ENCODE data around the gene DLEC1.

The DLEC1 gene

DNA sequence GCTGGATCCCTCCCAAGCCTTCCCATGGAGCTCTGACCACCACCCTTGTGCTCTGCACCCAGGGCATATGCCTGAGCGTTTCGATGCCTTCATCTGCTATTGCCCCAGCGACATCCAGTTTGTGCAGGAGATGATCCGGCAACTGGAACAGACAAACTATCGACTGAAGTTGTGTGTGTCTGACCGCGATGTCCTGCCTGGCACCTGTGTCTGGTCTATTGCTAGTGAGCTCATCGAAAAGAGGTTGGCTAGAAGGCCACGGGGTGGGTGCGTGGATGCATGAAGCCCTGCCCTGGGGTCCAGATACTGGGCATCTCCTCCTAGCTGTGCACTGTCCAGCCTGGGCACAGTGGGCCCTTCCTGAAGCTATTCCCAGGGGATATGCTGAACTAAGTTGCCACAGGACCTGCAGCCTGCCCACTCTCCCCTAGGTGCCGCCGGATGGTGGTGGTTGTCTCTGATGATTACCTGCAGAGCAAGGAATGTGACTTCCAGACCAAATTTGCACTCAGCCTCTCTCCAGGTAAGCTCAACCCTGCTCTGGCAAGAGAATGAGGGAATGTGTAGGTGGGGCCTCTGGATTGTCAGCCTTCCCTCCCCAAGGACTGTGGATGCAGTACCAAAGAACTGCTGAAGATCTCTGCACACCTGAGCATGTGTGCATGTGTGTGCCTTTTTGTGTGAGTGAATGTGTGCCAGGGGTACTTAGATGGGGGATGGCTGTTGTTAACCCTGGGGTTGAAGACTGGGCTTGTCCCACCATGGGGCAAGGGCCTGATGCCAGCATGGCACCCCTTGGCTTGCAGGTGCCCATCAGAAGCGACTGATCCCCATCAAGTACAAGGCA lies 101.5 kb downstream of the DLEC1 start:
- Histone ChIP-seq H4K20me1 (ENCODE audit: low read depth, low read length) (no peaks in the 10 kb centered on the region), H3K27ac (ENCODE audit: low read depth, low read length) (no peak overlapping the region), H3K9ac (ENCODE audit: low read length) (no peak overlapping the region), H3K9me3 (ENCODE audit: insufficient read depth, low read length) (no peaks in the 10 kb centered on the region), H3K4me2 (ENCODE audit: low read depth, low read length, poor library complexity, severe bottlenecking) (no peak overlapping the region), H2AFZ (ENCODE audit: low read depth, low read length, severe bottlenecking) (no peak overlapping the region), H3K79me2 (ENCODE audit: insufficient read depth, low read length) (peaks cover 15% of the 10 kb centered on the region), H3K27me3 (ENCODE audit: low read length) (no peaks in the 10 kb centered on the region), H3K9me2 (replicated peaks; ENCODE audit: insufficient read depth, low read length) (no peaks in the 10 kb centered on the region), H3F3A (ENCODE audit: insufficient read depth) (no peaks in the 10 kb centered on the region), H3K36me3 (ENCODE audit: low read length) (no peaks in the 10 kb centered on the region), H3K4me3 (ENCODE audit: insufficient read depth, low read length, poor library complexity, severe bottlenecking) (no peak overlapping the region)
- TF ChIP-seq EZH2phosphoT487 (conservative IDR thresholded peaks at IDR 0.05; ENCODE audit: low read length): no peak
- TF ChIP-seq, protein P1, sequence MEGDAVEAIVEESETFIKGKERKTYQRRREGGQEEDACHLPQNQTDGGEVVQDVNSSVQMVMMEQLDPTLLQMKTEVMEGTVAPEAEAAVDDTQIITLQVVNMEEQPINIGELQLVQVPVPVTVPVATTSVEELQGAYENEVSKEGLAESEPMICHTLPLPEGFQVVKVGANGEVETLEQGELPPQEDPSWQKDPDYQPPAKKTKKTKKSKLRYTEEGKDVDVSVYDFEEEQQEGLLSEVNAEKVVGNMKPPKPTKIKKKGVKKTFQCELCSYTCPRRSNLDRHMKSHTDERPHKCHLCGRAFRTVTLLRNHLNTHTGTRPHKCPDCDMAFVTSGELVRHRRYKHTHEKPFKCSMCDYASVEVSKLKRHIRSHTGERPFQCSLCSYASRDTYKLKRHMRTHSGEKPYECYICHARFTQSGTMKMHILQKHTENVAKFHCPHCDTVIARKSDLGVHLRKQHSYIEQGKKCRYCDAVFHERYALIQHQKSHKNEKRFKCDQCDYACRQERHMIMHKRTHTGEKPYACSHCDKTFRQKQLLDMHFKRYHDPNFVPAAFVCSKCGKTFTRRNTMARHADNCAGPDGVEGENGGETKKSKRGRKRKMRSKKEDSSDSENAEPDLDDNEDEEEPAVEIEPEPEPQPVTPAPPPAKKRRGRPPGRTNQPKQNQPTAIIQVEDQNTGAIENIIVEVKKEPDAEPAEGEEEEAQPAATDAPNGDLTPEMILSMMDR (IDR thresholded peaks at IDR 0.05; ENCODE audit: insufficient read depth, low read length, poor library complexity, severe bottlenecking): no peak

DNA sequence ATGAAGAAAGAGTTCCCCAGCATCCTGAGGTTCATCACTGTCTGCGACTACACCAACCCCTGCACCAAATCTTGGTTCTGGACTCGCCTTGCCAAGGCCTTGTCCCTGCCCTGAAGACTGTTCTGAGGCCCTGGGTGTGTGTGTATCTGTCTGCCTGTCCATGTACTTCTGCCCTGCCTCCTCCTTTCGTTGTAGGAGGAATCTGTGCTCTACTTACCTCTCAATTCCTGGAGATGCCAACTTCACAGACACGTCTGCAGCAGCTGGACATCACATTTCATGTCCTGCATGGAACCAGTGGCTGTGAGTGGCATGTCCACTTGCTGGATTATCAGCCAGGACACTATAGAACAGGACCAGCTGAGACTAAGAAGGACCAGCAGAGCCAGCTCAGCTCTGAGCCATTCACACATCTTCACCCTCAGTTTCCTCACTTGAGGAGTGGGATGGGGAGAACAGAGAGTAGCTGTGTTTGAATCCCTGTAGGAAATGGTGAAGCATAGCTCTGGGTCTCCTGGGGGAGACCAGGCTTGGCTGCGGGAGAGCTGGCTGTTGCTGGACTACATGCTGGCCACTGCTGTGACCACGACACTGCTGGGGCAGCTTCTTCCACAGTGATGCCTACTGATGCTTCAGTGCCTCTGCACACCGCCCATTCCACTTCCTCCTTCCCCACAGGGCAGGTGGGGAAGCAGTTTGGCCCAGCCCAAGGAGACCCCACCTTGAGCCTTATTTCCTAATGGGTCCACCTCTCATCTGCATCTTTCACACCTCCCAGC lies 102.4 kb downstream of the DLEC1 start:
- Histone ChIP-seq H3K9me3 (ENCODE audit: insufficient read depth, low read length) (0 out of 2 replicates have a peak, but pooled peaks cover 4% of the 10 kb centered on the region), H3K27ac (ENCODE audit: low read depth, low read length) (no peak overlapping the region), H3K9ac (ENCODE audit: low read length) (no peak overlapping the region), H3K36me3 (ENCODE audit: low read length) (no peaks in the 10 kb centered on the region), H3K27me3 (ENCODE audit: low read length) (no peaks in the 10 kb centered on the region), H3K4me3 (ENCODE audit: insufficient read depth, low read length, poor library complexity, severe bottlenecking) (no peak overlapping the region), H3K9me2 (replicated peaks; ENCODE audit: insufficient read depth, low read length) (no peaks in the 10 kb centered on the region), H4K20me1 (ENCODE audit: low read depth, low read length) (no peaks in the 10 kb centered on the region), H3F3A (ENCODE audit: insufficient read depth) (no peaks in the 10 kb centered on the region), H3K4me2 (ENCODE audit: low read depth, low read length, poor library complexity, severe bottlenecking) (no peak overlapping the region), H2AFZ (ENCODE audit: low read depth, low read length, severe bottlenecking) (no peak overlapping the region), H3K79me2 (ENCODE audit: insufficient read depth, low read length) (peaks cover 12% of the 10 kb centered on the region)
- TF ChIP-seq, protein P1 (IDR thresholded peaks at IDR 0.05; ENCODE audit: insufficient read depth, low read length, poor library complexity, severe bottlenecking): no peak
- no peak for TF ChIP-seq EZH2phosphoT487 (conservative IDR thresholded peaks at IDR 0.05; ENCODE audit: low read length)

DNA sequence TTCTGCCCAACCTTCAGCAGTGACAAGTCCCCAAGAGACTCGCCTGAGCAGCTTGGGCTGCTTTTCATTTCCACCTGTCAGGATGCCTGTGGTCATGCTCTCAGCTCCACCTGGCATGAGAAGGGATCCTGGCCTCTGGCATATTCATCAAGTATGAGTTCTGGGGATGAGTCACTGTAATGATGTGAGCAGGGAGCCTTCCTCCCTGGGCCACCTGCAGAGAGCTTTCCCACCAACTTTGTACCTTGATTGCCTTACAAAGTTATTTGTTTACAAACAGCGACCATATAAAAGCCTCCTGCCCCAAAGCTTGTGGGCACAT lies 102.9 kb downstream of the DLEC1 start:
- Histone ChIP-seq H3K27me3 (ENCODE audit: low read length) (no peaks in the 10 kb centered on the region), H3K79me2 (ENCODE audit: insufficient read depth, low read length) (0 out of 2 replicates have a peak, but pooled peaks cover 9% of the 10 kb centered on the region), H3K4me2 (ENCODE audit: low read depth, low read length, poor library complexity, severe bottlenecking) (no peak overlapping the region), H2AFZ (ENCODE audit: low read depth, low read length, severe bottlenecking) (no peak overlapping the region), H3K9me2 (replicated peaks; ENCODE audit: insufficient read depth, low read length) (no peaks in the 10 kb centered on the region), H3K4me3 (ENCODE audit: insufficient read depth, low read length, poor library complexity, severe bottlenecking) (no peak overlapping the region), H3K9ac (ENCODE audit: low read length) (no peak overlapping the region), H4K20me1 (ENCODE audit: low read depth, low read length) (no peaks in the 10 kb centered on the region), H3K36me3 (ENCODE audit: low read length) (no peaks in the 10 kb centered on the region), H3K27ac (ENCODE audit: low read depth, low read length) (no peak overlapping the region), H3F3A (ENCODE audit: insufficient read depth) (no peaks in the 10 kb centered on the region), H3K9me3 (ENCODE audit: insufficient read depth, low read length) (0 out of 2 replicates have a peak, but pooled peaks cover 4% of the 10 kb centered on the region)
- TF ChIP-seq EZH2phosphoT487 (conservative IDR thresholded peaks at IDR 0.05; ENCODE audit: low read length): no peak
- TF ChIP-seq, protein P1 (IDR thresholded peaks at IDR 0.05; ENCODE audit: insufficient read depth, low read length, poor library complexity, severe bottlenecking): no peak

All from SU-DHL-6 (cell line).